GM21576 (cell line): ENCODE measurements around the gene FGFR2.
"Not testable (repeated sequence)": the region's sequence is repeated elsewhere in the genome, so short reads cannot be mapped to it uniquely, and the experiment has no call there.

Source experiments
- ATAC-seq: cut with Tn5 transposase; IDR thresholded peaks from one replicate; pipeline ENCODE4 v1.9.1; 2021; ENCODE audit warnings: mild to moderate bottlenecking, moderate library complexity; ENCODE audit not compliant: unreplicated experiment

The FGFR2 gene

GRCh38 chr10:121556918-121557573 is 41.2 kb downstream of the FGFR2 start:
- no peak for ATAC-seq

- no peak for ATAC-seq
Observed at GRCh38 chr10:121556455-121556854, 41.8 kb downstream of the FGFR2 start.

GRCh38 chr10:121554916-121555315 is 43.3 kb downstream of the FGFR2 start:
- not testable (repeated sequence) for ATAC-seq

DNA sequence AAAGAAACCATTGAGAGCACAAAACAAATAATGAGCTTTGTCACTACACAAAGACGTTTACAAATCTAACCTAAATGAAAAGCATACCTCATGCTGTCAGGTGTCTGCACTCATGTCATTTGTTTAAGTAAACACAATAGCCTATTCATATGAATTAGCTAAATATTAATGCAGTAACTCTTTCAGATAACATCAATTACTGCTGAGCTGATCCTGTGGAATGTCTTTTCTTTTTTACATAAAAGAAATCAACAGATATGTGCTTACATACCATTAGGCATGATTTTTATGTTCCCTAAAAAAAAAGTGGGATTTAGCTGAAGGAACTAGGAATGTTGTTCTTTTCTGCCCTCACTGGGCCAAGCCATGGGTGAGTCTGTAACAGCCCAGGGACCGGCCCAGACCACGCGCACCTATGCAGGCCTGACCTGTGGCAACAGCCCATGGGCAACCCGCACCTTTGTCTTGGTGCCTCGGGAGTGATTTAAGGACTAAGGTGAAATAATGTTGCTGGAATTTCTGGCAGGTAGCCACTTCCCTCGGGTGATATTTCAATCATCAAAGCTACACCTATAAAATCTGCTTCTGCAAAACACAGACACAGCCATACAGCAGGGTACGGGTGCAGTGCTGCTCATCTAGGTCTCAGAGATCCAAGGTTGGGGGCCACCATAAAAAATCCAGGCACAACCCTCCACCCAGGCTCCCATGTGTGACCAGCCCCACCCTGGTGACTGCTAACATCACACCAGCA is 44.6 kb downstream of the FGFR2 start:
- no peak for ATAC-seq

- ATAC-seq, result no peak
Observed at GRCh38 chr10:121552746-121553145, 45.5 kb downstream of the FGFR2 start.

DNA sequence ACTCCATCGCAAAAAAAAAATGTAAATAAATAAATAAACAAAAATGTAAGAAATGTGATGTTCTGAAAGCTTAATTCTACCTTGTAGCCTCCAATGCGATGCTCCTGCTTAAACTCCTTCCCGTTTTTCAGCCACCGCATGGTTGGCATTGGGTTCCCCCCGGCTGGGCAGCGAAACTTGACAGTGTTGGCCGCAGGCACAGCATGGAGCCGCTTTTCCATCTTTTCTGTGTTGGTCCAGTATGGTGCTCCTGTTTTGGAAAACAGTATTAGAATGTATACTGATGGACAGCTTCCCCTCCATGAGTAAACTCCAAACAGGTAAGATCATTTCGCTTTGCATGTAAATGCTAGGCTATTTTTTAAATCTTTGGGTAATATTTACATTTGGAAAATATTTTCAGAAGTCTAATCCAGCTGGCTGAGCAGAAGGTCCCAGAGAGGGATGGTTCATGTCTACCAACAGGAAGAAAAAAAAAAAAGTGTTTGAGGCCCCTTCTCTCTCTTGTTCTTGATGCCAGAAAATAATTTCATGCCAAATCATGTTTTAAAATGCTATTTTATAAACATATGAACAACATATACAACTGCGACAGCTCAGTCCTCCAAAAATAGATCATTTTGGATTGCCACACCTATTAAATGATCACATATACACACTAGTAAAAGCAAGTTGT is 46.9 kb downstream of the FGFR2 start:
- ATAC-seq, result no peak

- no peak for ATAC-seq
Observed at GRCh38 chr10:121544301-121544869, 53.9 kb downstream of the FGFR2 start.

GRCh38 chr10:121543545-121543944 is 54.7 kb downstream of the FGFR2 start:
- ATAC-seq, result no peak

- ATAC-seq, result no peak
Observed at GRCh38 chr10:121541450-121542120, 56.7 kb downstream of the FGFR2 start.

- ATAC-seq, result no peak
Observed at GRCh38 chr10:121540732-121541395, 57.4 kb downstream of the FGFR2 start.

- no peak for ATAC-seq
Observed at GRCh38 chr10:121539786-121540185, 58.5 kb downstream of the FGFR2 start.

GRCh38 chr10:121536310-121536913 is 61.8 kb downstream of the FGFR2 start:
- ATAC-seq, result no peak

DNA sequence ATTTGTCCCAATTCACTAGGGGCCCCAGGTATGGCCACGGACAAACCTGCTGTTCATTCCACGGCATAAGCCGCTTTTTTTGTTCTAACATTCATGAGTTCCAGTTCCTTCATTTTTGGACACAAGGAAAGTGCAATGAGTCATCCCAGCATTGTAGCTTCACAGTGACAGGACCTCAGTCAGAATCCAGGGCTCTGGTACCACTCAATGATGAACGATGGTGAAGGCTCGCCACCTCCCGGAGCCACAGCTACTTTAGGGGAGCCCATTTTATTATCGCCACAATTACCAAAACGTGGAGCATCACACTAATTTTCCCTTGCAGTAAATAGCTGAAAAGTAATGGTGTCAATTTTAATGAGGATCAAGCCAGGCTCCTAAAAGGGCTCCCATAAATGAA is 62.9 kb downstream of the FGFR2 start:
- ATAC-seq, result no peak

DNA sequence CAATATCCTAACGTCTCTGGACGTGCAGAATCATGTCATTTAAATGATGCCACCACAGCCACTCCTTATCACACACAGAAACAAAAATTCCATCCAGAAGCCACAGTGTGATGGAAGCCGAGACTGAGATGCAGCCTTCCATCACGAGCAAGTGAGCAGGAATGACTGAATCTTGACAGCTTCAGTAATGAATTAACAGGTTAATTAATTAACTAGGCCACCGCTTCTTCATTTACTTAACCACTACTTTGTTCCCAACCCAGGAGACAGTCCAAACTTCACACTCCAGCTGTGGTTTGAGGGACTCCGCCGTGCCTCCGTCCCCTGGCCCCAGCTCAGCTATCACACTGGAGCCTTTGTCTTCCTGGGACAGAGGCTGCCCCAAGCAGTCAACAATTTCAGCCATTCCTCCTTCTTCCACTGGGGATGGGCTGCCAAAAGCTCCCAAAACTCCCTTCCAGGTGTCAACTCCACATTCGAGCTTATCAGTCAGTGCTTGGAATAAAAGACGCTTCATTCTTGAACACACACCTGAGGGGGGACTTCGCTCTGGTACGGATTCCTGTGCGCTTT is 65.9 kb downstream of the FGFR2 start:
- no peak for ATAC-seq

- no peak for ATAC-seq
Observed at GRCh38 chr10:121531830-121532178, 66.4 kb downstream of the FGFR2 start.

DNA sequence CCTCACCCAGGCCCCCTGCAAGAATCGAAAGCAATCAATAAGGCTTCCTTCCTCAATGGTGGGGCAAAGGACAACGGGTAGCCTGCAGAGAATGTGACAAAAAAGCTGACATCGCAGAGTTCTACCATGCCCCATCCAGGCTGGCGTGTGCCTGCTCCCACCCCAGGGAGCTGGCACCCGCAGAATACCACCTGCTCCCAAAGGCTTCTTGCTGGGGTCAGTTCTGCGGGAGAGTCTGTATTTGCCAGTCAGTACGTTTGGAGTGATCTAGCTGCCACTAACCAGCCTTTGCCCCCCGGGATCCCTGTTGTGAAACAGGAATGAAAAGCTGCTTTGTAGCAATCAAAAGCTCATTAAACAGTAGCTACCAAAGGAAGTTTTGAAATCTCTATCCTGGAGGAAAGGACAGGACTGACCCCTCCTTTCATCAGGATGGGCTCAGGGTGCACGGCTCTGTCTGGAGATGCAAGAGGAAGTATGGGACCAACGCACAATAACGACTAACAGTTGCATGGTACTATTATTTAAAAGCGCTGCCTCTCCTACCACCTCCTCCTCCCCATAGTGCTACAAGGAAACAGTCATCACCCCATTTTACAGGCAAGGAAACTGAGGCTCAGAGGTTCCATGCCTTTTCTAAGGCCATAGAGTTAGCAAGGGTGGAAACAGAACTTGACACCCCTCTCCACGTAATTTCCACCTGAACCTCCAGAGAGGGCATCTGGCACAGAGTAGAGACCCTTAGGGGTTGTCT is 67.0 kb downstream of the FGFR2 start:
- ATAC-seq, result no peak

DNA sequence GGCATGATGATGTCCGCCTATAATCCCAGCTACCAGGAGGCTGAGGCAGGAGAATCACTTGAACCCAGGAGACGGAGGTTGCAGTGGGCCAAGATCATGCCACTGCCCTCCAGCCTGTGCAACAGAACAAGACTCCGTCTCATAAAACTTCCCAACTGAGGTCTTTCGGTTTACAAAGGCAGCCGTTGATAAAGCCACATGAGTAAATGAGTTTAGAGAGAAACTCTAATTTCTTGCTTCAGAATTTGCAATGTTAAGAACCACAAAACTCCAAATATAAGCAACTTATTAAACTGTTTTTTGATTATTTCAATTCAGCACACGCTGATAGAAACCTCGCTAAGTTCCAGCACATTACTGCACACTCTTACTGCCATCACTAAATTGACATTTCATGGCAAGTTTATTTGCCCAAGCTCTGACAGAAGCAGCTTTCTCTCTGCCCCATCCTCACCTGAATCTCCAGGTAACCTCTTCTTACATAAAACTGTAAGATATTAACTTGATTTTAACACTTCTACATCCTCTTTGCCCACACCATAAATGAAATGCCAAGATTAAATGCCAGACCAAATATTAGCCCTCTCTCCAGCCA is 67.7 kb downstream of the FGFR2 start:
- no peak for ATAC-seq

GRCh38 chr10:121527690-121528089 is 70.6 kb downstream of the FGFR2 start:
- no peak for ATAC-seq

GRCh38 chr10:121526801-121527221 is 71.4 kb downstream of the FGFR2 start:
- no peak for ATAC-seq
